Neural cell (in vitro differentiated cells): Measurements from ENCODE around the gene HIGD1C. TPM values are rescaled to one million over a fixed set of nuclear protein-coding genes. Genes with fewer than 3 reads are reported as not detected.
"Not testable (repeated sequence)": the region's sequence is repeated elsewhere in the genome, so short reads cannot be mapped to it uniquely, and the experiment has no call there.

Experiments
- H2AFZ ChIP-seq: fragments of 200-600, 300-800 bp; sonication (generic), shearing (Covaris generic); 2 replicates; pipeline ENCODE4 v1.6.0; 2014; ENCODE audit warnings: low read depth, mild to moderate bottlenecking, antibody characterized with exemption, low read length, moderate library complexity
- H3F3A ChIP-seq: fragments of 200-600 bp; shearing (Covaris generic); 2 replicates; pipeline ENCODE4 v1.6.1; 2016; ENCODE audit warnings: mild to moderate bottlenecking, moderate library complexity, mixed read lengths, antibody characterized with exemption, low read length; ENCODE audit not compliant: insufficient read depth, poor library complexity, severe bottlenecking
- H3K27ac ChIP-seq: fragments of 200-600, 300-800 bp; sonication (generic), shearing (Covaris generic); 2 replicates; pipeline ENCODE4 v1.5.1; 2014; ENCODE audit warnings: mild to moderate bottlenecking, low read length, moderate library complexity
- H3K27me3 ChIP-seq: fragments of 300-800, 200-600 bp; sonication (generic), shearing (Covaris generic); 2 replicates; pipeline ENCODE4 v1.6.0; 2014; ENCODE audit warnings: mild to moderate bottlenecking, low read depth, low read length, moderate library complexity; ENCODE audit not compliant: insufficient read depth
- H3K36me3 ChIP-seq: fragments of 300-800, 200-600 bp; sonication (generic), shearing (Covaris generic); 2 replicates; pipeline ENCODE4 v1.5.1; 2014; ENCODE audit warnings: mild to moderate bottlenecking, antibody characterized with exemption, low read length, moderate library complexity; ENCODE audit not compliant: insufficient read depth
- H3K4me2 ChIP-seq: fragments of 300-800, 200-600 bp; sonication (generic), shearing (Covaris generic); 2 replicates; pipeline ENCODE4 v1.6.0; 2014; ENCODE audit warnings: mild to moderate bottlenecking, low read length
- H3K4me3 ChIP-seq: fragments of 300-800, 200-600 bp; sonication (generic), shearing (Covaris generic); 2 replicates; pipeline ENCODE4 v1.5.1; 2014; ENCODE audit warnings: mild to moderate bottlenecking, low read length, moderate library complexity
- H3K79me2 ChIP-seq: fragments of 200-600 bp; shearing (Covaris generic); replicated peaks from 2 replicates; pipeline ENCODE4 v1.6.0; 2014; ENCODE audit warnings: mild to moderate bottlenecking, low read length, moderate library complexity; ENCODE audit not compliant: insufficient read depth
- H3K9ac ChIP-seq: fragments of 300-800, 200-600 bp; sonication (generic), shearing (Covaris generic); 2 replicates; pipeline ENCODE4 v1.6.1; 2016; ENCODE audit warnings: mild to moderate bottlenecking, low read length, mixed read lengths
- H3K9me2 ChIP-seq: fragments of 200-600 bp; shearing (Covaris generic); 2 replicates; pipeline ENCODE4 v1.6.1; 2016; ENCODE audit warnings: mild to moderate bottlenecking, low read length, mixed read lengths; ENCODE audit not compliant: insufficient read depth
- H3K9me3 ChIP-seq: fragments of 200-600, 300-800 bp; sonication (generic), shearing (Covaris generic); 2 replicates; pipeline ENCODE4 v1.6.1; 2016; ENCODE audit warnings: mild to moderate bottlenecking, mixed run types, low read length, moderate library complexity, mixed read lengths
- H4K20me1 ChIP-seq: fragments of 200-600 bp; shearing (Covaris generic); 2 replicates; pipeline ENCODE4 v1.6.1; 2016; ENCODE audit warnings: mild to moderate bottlenecking, mixed run types; ENCODE audit not compliant: insufficient read depth
- EP300 ChIP-seq: fragments of 450-650 bp; conservative IDR thresholded peaks from 2 replicates; pipeline ENCODE4 v1.6.1; 2014; ENCODE audit warnings: antibody characterized with exemption, mild to moderate bottlenecking, moderate library complexity; ENCODE audit not compliant: poor library complexity, severe bottlenecking
- EZH2 ChIP-seq: fragments of 200-600, 300-800 bp; shearing (Covaris generic), sonication (generic); IDR thresholded peaks from 2 replicates; pipeline ENCODE4 v1.6.1; 2014; ENCODE audit warnings: antibody characterized with exemption, low read length, borderline replicate concordance, mild to moderate bottlenecking; ENCODE audit not compliant: insufficient read depth, poor library complexity, severe bottlenecking
- MXI1 ChIP-seq: fragments of 450-650 bp; conservative IDR thresholded peaks from 2 replicates; pipeline ENCODE4 v1.6.1; 2014; ENCODE audit warnings: antibody characterized with exemption, mild to moderate bottlenecking; ENCODE audit not compliant: poor library complexity, severe bottlenecking
- POLR2AphosphoS5 ChIP-seq: IDR thresholded peaks from 2 replicates; pipeline ENCODE4 v1.6.1; 2012
- RAD21 ChIP-seq: fragments of 450-650 bp; conservative IDR thresholded peaks from 2 replicates; pipeline ENCODE4 v1.6.1; 2014; ENCODE audit warnings: antibody characterized with exemption, mild to moderate bottlenecking, moderate library complexity
- REST ChIP-seq: IDR thresholded peaks from 2 replicates; pipeline ENCODE4 v1.6.1; 2012; ENCODE audit warnings: borderline replicate concordance
- SMC3 ChIP-seq: fragments of 450-650 bp; conservative IDR thresholded peaks from 2 replicates; pipeline ENCODE4 v1.6.1; 2014; ENCODE audit warnings: antibody characterized with exemption, mild to moderate bottlenecking, moderate library complexity; ENCODE audit not compliant: poor library complexity
- TAF1 ChIP-seq: IDR thresholded peaks from 2 replicates; pipeline ENCODE4 v1.6.1; 2012; ENCODE audit warnings: low read depth
- polyA plus RNA-seq: library from polyadenylated mRNA; depleted of rRNA; stranded (reverse); fragments of >200 nt; gene quantifications from 2 replicates; pipeline ENCODE4 v1.2.3, GENCODE V29; 2014
- TF ChIP-seq, protein P1 (sequence below): fragments of 450-650 bp; IDR thresholded peaks from 2 replicates; pipeline ENCODE4 v1.5.1; 2014; ENCODE audit warnings: antibody characterized with exemption, mild to moderate bottlenecking, moderate library complexity; ENCODE audit not compliant: poor library complexity, severe bottlenecking

HIGD1C gene
- polyA plus RNA-seq, 1 donor from 2014 or later: not detected

- Histone ChIP-seq H2AFZ (no peak overlapping the region), H3K9me2 (no peaks in the 10 kb centered on the region), H3K4me2 (no peak overlapping the region), H3K9ac (no peak overlapping the region), H3K9me3 (no peaks in the 10 kb centered on the region), H3K36me3 (no peaks in the 10 kb centered on the region), H3K27ac (no peak overlapping the region), H4K20me1 (no peaks in the 10 kb centered on the region), H3K79me2 (no peaks in the 10 kb centered on the region), H3K27me3 (no peaks in the 10 kb centered on the region), H3F3A (no peaks in the 10 kb centered on the region), H3K4me3 (no peak overlapping the region)
- no peak for TF ChIP-seq REST
- TF ChIP-seq, protein P1, sequence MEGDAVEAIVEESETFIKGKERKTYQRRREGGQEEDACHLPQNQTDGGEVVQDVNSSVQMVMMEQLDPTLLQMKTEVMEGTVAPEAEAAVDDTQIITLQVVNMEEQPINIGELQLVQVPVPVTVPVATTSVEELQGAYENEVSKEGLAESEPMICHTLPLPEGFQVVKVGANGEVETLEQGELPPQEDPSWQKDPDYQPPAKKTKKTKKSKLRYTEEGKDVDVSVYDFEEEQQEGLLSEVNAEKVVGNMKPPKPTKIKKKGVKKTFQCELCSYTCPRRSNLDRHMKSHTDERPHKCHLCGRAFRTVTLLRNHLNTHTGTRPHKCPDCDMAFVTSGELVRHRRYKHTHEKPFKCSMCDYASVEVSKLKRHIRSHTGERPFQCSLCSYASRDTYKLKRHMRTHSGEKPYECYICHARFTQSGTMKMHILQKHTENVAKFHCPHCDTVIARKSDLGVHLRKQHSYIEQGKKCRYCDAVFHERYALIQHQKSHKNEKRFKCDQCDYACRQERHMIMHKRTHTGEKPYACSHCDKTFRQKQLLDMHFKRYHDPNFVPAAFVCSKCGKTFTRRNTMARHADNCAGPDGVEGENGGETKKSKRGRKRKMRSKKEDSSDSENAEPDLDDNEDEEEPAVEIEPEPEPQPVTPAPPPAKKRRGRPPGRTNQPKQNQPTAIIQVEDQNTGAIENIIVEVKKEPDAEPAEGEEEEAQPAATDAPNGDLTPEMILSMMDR: no peak
- TF ChIP-seq RAD21: no peak
- TF ChIP-seq EP300: no peak
- TF ChIP-seq POLR2AphosphoS5: no peak
- no peak for TF ChIP-seq MXI1
- no peak for TF ChIP-seq EZH2
- TF ChIP-seq TAF1: no peak
- no peak for TF ChIP-seq SMC3
These were observed 26.4 kb upstream of the HIGD1C start for GRCh38 chr12:50925920-50926319.

DNA sequence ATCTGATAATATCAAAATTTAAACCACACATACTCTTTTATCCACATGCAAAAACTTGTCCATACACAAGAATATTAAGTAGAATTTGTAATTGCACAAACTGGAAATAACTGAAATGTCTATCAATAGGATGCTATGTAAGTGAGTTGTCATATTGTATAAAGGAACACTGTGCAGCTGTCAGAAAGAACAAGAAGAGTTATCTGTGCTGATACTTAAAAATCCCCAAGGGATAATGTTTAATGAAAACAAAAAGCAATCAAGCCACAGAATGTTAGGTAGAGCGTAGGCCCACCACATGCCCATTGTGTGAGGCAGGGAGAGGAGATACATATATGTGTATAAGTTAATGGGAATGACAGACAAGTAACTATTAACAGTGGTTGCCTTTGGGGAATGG lies 25.9 kb upstream of the HIGD1C start:
- no peak overlapping the region for H3K9ac ChIP-seq
- no peaks in the 10 kb centered on the region for H3K9me3 ChIP-seq
- H3K27me3 ChIP-seq: no peaks in the 10 kb centered on the region
- no peak overlapping the region for H3K27ac ChIP-seq
- no peaks in the 10 kb centered on the region for H4K20me1 ChIP-seq
- no peaks in the 10 kb centered on the region for H3K79me2 ChIP-seq
- H2AFZ ChIP-seq: no peak overlapping the region
- H3K4me2 ChIP-seq: no peak overlapping the region
- no peak overlapping the region for H3K4me3 ChIP-seq
- TF ChIP-seq POLR2AphosphoS5: peak; percentile 89
- TF ChIP-seq TAF1: no peak
- TF ChIP-seq EP300: peak; percentile 81
- no peak for TF ChIP-seq RAD21
- H3F3A ChIP-seq: no peaks in the 10 kb centered on the region
- H3K36me3 ChIP-seq: no peaks in the 10 kb centered on the region
- no peaks in the 10 kb centered on the region for H3K9me2 ChIP-seq

GRCh38 chr12:50926932-50927331 lies 25.4 kb upstream of the HIGD1C start:
- H4K20me1 ChIP-seq, H3K4me2 ChIP-seq, H3K9me2 ChIP-seq, H3K79me2 ChIP-seq, H3K9me3 ChIP-seq, H3K27ac ChIP-seq, H3K4me3 ChIP-seq, H3K36me3 ChIP-seq, H3F3A ChIP-seq, H3K9ac ChIP-seq, H2AFZ ChIP-seq, H3K27me3 ChIP-seq: not testable (repeated sequence)
